GM12865 (cell line): ENCODE results near the gene USE1.

ENCODE experiments used
- DNase-seq: peaks from one replicate; pipeline ENCODE4 v3.0.0; 2010; ENCODE audit warnings: low read depth
- H3K4me3 ChIP-seq: 2 replicates; pipeline ENCODE4 v1.5.1; 2011; ENCODE audit warnings: mild to moderate bottlenecking, low read depth, low read length, control low read depth
- TF ChIP-seq, protein P1 (sequence below): IDR thresholded peaks from 2 replicates; pipeline ENCODE4 v1.5.1; 2011; ENCODE audit warnings: low read length, control low read depth, low read depth, inconsistent platforms; ENCODE audit not compliant: insufficient read depth; ENCODE audit errors: missing control alignments

USE1 gene

DNA sequence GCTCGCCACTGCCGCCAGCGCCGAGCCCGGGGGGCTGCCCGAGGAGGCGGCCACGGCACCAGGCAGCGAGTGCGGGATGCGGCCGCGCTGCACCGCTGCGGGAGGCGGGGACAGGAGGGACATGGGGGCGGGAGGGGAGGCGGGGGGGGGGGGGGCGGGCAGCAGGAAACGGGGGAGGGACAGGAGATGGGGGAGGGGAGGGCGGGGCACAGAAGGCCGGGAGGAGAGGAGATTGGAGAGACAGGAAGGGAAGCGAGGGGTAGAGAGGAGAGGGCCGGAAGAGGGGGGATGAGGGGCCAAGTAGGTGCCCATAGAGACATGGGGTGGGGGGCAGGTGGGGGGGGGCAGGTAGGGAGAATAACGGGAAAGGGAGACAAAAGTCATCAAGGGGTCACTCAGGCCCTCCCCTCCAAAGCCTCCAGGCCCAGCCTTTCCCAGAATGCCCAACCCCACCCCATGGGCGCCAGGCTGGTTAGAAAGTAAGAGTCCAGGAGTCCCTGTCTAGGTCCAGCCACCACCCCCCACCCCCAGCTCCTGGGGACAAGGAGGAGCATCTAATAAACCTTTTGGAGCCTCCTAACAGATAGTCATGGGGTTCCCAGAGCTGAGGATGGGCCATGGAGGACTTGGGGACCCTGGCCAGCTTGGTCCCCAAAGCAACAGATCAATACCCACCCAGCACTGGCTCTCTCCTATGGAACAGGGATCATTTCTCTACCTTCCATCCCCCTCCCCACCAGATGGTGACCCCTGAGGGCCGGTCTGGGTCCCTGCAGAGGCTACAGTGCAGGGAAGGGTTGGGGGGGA lies 21.0 kb downstream of the USE1 start:
- no peak for DNase-seq
- TF ChIP-seq, protein P1, sequence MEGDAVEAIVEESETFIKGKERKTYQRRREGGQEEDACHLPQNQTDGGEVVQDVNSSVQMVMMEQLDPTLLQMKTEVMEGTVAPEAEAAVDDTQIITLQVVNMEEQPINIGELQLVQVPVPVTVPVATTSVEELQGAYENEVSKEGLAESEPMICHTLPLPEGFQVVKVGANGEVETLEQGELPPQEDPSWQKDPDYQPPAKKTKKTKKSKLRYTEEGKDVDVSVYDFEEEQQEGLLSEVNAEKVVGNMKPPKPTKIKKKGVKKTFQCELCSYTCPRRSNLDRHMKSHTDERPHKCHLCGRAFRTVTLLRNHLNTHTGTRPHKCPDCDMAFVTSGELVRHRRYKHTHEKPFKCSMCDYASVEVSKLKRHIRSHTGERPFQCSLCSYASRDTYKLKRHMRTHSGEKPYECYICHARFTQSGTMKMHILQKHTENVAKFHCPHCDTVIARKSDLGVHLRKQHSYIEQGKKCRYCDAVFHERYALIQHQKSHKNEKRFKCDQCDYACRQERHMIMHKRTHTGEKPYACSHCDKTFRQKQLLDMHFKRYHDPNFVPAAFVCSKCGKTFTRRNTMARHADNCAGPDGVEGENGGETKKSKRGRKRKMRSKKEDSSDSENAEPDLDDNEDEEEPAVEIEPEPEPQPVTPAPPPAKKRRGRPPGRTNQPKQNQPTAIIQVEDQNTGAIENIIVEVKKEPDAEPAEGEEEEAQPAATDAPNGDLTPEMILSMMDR: no peak

DNA sequence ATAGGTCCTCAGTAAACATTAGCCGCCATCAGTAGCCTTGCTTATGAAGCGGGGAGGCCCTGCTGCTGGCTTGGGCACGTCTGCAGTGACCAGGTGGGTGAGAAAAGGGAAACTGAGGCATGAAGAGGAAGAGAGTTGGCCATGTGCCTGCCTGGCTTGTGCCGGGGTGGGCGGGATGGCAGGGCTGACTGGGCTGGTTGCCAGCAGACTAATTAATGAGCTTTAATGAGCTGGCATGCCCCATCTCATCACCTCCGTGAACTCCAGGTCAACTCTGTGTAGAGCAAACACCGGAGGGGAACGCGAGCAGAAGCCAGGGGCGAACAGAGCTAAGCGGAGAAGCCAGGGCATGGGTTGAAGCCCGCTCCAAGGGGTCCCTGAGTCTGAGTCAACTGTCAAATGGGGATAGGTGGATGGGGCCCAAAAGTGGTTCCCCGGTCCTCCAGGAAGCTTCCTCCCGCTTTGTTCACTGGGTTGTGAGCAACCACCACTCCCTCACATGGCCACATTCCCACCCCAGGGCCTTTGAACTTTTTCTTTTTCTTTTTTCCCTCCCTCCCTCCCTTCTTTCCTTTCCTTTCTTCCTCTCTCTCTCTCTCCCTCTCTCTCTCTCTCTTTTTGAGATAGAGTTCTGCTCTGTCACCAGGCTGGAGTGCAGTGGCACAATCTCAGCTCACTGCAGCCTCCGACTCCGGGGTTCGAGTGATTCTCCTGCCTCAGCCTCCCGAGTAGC lies 21.8 kb downstream of the USE1 start:
- DNase-seq: no peak
- no peak overlapping the region for H3K4me3 ChIP-seq
- TF ChIP-seq, protein P1: no peak

More for the DNA sequence above, 21.0 kb downstream of the USE1 start:
- peak overlapping the region; percentile 86 for H3K4me3 ChIP-seq

DNA sequence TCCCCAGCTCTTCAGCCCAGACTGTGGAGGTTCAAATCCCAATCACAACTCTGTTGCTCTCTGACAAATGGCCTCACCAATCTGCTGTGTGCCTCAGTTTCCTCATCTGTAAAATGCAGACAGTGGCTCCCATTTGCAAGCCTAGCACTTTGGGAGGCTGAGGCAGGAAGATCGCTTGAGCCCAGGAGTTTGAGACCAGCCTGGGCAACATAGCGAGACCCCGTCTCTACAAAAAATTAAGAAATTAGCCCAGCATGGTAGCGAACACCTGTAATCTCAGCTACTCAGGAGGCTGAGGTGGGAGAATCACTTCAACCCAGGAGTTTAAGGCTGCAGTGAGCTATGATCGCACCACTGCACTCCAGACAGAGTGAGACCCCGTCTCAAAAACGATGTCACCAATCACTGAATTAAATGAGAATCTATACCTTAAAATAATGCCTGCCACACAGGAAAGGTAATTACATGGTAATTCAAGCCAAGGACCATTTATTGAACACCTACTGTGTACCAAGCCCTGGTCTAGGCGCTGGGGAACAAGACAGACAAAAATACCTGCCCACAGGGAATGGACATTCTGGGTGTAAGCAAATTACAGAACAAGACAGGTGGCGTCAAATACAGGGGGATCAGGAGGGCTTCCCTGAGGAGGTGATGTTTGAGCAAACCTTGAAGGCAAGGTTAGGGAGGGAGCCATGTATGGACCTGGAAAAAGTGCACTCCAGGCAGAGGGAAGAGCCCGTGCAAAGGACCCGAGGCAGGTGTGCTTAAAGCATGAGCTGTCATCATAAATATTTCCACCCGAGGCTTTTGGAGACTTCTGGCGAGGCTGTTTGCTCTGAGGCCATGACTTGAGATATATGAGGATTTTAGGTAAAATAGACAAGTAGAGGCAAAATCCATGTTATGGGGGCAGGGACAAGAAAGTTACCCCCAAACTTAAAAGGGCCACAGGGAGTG lies 22.9 kb downstream of the USE1 start:
- H3K4me3 ChIP-seq: no peak overlapping the region
- DNase-seq: no peak
- TF ChIP-seq, protein P1: no peak

DNA sequence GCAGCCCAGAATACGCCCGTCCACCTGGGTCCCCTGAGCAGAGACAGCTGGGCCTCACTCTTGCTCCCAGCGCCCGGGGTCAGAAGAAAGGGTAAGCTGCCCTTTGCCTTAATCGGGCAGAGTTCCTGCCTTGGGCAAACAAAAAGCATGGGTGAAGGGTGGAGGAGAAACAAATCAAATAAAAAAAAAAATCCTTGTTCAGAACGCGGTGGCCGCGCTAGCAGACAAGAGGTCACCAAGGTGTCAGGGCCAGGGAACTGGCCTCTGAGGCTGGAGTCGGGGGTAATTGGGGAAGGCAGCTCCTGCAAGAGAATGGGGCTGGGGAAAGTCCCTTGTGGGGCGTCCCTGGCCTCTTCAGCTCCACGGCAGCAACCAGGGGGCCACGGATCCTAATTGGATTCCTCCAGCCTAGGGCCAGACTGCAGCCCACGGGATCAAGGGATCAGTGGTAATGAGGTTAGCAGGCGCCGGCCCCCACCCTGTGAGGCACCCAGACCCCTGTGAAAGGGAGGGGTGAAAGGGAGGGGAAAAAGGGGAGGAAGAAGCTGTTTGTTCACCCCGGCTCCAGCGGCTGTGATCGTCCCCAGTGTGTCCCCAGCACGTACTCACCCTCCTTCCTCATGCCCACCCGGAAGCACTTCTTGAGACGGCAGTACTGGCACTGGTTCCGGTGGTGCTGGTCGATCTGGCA lies 25.1 kb downstream of the USE1 start:
- TF ChIP-seq, protein P1: no peak
- no peak overlapping the region for H3K4me3 ChIP-seq
- no peak for DNase-seq

DNA sequence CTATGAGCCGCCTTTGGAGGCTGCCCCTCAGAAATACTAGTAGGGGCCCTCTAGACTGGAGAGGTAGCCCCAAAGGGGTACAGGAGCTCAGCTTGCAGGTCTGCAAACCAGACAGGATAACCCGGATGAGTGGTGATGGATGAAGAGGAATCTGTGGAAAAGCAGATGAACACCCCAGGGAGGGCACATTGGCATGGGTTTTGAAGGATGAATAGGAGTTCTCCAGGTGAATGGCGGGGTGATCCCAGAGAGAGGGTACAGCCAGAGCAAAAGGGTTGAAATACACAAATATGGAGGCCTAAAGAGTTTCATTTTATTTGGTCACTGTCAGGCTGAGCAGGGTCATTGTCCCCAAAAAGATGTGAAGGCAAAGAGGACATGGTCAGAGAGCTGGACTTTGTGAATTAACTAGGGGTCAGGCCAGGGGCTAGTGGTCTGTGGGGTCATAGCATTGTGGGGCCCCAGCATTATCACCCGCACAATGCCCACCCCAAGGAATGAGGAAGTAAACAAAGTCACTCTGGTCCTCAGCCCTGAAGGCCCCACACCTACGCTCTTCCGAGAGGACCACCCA lies 25.8 kb downstream of the USE1 start:
- no peak for DNase-seq
- H3K4me3 ChIP-seq: no peak overlapping the region
- TF ChIP-seq, protein P1: no peak
